GM18873 (cell line): ENCODE measurements around the gene PLEK.
"Not testable (repeated sequence)": the region's sequence is repeated elsewhere in the genome, so short reads cannot be mapped to it uniquely, and the experiment has no call there.

Experiments used
- ATAC-seq: cut with Tn5 transposase; IDR thresholded peaks from one replicate; pipeline ENCODE4 v1.9.1; 2021; ENCODE audit warnings: mild to moderate bottlenecking, moderate library complexity, moderate number of reproducible peaks; ENCODE audit not compliant: unreplicated experiment, low FRiP score

Gene PLEK, protein sequence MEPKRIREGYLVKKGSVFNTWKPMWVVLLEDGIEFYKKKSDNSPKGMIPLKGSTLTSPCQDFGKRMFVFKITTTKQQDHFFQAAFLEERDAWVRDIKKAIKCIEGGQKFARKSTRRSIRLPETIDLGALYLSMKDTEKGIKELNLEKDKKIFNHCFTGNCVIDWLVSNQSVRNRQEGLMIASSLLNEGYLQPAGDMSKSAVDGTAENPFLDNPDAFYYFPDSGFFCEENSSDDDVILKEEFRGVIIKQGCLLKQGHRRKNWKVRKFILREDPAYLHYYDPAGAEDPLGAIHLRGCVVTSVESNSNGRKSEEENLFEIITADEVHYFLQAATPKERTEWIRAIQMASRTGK

DNA sequence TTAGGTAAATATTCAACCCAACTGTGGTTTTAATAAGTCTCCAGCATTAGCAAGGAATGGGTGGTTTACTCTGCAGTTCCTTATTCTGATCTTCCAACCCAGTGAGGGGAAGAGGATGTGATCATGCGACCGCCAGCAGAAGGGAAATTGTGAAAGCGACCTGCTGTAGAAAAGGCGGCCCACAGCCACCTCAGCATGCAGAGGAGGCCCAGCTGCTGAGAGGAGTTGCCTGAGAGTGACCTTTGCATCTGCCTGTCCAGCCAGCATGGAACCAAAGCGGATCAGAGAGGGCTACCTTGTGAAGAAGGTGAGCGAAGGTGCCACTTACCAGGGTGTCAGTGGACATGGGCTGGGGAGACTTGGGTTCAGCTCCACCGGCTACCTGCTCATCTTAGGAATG is at the start of gene PLEK:
PLEK (plus strand) TSS at position 196 of the 400 bp plus-strand sequence; CDS start at position 266, 70 bp downstream.
- ATAC-seq = peak; percentile 60

DNA sequence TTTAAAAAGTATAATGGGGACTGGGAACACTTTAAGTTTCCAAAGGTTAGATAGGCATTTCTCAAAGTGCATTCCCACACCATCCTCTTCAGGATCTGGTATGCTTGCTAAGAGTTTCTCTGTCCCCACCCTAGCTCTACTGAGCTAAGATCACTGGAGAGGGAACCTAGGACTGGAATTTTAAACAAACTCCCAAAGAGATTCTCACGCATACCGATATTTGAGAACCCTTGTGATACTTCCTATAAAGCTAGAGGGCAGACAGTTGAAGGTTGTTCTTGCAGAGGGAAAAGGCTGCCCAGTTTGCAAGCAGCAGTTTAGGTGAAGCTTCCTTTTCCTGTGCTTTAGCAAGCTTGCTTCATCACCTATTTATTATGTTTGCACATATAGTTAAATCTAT is 49.0 kb upstream of the PLEK start:
- no peak for ATAC-seq

DNA sequence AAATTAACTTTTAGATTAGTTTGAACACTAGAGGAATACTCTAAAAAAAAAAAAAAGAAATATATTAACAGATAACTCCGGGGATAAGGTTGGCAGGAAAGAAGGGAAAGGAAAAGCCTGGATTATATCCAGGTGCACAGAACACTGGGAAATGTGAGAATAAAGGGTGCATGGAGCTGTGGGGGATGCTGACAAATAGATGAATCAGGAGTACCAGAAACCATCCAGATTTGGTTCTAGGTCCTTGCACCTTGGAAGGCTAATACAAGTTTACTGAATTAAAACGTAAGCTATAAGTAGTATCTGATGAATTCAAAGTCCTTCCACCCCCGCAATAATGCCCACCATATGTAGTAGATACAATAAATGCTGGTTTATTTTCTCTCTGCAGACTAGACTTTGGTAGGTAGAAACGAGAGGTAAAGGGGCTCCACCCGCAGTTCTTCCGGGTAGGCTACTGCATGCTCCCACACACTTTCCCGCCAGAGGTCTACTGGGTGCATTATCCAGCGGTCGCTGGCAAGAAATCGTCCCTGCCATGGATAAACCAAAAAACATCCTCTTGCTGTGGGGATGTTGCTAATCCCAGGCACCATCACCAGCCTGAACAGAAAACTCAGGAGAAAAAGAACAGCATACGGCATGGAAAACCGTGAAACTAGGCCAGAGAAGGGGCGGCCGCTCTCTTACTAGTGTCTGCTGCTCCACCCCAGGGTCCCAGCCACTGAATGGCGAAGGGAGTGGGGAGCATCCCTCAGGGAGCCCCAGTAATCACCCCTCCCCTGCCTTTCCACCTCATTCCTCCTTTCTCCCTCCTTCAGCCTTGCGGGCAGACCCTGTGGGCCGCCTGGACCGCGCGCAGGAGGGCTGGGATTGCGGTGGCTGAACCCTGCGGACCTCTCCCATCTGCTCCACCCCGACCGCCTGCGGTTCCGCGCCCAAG is 46.8 kb upstream of the PLEK start:
- ATAC-seq = no peak

DNA sequence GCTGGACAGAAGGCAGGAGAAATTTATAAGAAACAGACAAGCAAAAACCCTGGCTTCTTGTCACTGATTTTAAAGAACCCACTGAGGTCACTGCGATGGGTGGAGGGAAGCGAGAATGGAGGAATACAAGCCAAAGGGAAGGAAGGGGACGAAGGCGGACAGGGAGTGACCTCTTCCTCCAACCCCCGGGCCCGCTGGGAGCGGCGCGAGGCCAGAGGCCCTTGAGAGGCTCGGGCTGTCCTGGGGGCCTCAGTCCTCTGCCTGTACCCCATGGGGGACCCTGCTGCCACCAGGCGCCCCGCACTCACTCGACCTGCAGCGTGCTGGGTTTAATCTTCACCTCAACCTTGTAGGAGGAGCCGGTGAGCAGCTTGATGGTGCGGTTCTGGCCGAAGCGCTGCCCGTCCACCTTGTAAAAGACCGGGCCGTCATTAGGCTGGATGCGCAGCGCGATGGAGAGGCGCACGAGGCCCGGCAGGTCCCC is 46.1 kb upstream of the PLEK start:
- no peak for ATAC-seq

DNA sequence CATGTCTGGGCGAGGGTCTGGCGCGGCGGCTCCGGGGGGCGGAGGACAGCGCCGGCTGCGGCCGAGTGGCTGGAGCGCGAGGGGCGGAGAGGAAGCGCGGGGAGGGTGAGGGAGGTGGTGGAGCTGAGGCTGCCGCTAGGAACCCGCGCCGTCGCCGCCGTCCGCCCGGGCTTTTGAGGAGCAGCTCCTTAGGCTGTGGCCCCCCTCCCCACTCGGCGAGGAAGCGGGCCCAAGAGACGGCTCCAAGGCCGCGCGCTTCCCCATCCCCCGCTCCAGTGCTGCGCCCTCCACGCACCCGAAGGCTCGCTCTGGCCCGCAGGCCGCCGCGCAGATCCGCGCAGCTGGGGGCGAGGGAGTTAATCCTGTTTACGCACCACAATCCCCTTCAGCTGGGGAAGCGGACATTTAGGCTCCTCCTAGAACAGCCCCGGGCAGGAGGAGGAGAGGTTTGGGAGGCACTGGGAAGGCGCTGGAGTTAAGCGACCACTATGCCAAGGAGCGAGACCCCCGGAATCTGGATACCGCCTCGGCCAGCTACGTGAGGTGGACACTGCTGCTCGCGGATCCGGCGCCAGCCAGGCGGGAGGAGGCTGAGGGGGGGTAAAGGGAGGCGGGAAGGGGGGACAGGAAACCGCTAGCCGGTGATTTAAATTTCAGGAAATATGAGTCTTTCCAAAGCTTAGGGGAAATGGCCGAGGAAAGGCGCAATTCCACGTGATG is 45.5 kb upstream of the PLEK start, which contains the start of gene CNRIP1:
CNRIP1 (minus strand) TSS at position 552 of the 720 bp plus-strand sequence; CDS start at position 3, 549 bp downstream.
- no peak for ATAC-seq

DNA sequence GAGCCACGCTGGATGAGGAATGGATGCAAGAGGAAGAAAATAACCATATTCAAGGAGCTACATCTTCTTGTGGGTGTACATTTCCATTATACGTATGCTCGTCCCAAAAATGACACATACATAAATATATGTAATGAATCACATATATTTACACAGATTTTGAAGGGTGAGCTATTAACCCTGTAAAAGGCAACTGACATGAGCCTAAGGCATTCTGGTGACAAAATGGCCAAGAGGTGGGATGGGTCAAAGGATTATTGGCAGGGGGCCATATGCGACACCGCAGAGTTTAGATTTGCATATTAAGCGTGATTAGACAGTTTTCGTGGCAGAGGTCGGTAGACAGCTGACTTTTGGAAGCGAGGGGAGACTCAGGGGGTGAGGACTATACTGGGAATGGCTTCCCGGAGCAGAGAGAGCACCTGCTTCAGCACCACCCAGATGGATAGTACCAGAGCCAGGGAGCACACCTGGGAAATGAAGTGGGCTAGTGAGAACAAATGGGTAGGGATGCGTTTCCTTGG is 44.9 kb upstream of the PLEK start:
- ATAC-seq = no peak

DNA sequence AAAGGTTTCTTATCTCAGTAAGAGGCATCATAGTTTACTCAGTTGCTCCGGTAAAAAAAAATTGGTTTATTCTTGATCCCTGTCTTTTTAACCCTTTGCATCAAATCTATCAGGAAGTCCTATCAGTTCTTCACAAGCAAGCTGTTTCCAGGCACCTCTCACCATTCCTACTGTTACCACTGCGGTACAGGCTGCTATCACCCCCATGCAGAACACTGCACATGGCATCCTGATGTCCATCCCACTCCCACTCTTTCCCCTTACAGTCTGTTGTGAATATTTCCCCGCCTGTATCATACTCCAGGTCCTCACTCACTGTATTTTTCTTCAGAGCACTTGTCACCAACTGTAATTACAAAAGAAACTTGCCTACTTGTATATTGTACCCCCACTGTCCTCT is 40.0 kb upstream of the PLEK start:
- no peak for ATAC-seq

DNA sequence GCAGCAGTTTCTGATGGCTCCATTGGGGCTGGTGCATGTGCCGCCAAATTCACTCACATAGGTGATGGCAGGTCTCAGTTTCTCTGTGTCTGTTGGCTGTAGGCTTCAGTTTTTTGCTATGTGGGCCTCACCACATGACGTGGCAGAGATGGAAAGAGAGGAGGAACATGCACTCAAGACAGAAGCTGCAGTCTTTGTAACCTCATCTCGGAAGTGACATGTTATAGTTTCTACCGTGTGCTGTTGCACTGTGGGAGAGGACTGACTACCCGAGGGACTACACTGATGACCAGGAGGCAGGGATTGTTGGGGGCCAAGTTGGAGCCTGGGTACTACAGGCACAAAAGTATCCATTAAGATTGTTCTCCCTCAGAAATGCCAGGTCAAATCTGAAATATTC is 36.2 kb upstream of the PLEK start:
- no peak for ATAC-seq

DNA sequence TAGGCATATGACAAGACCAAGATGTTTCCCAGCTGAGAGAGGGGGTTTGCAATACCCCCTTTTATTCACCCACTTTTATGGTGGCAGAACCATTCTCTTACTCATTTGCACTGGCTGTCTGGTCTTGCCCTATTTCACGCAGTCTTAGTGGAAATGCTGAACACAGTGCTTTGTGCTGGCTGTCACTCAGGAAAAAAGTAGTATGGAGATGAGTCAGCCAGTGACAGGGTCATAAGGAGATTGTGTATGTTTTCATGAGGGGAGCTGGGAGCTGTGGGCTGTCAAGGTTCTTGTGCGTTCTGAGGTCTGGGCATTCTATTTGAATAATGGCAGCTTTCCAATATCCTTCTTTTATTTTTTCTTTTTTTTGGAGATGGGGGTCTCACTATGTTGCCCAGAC is 34.4 kb upstream of the PLEK start:
- no peak for ATAC-seq

DNA sequence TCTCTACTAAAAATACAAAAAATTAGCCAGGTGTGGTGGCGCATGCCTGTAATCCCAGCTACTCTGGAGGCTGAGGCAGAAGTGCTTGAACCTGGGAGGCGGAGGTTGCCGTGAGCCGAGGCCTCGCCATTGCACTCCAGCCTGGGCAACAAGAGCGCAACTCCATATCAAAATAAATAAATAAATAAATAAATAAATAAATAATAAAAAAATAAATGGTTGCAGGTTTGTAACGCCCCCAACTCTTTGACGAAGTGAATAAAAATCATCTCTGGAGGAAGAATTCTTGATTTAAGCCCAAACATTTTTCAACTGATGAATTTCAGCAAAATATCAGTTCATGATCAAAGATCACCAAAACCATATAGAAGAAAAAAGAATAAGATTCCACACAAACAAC is 32.1 kb upstream of the PLEK start:
- ATAC-seq = no peak

DNA sequence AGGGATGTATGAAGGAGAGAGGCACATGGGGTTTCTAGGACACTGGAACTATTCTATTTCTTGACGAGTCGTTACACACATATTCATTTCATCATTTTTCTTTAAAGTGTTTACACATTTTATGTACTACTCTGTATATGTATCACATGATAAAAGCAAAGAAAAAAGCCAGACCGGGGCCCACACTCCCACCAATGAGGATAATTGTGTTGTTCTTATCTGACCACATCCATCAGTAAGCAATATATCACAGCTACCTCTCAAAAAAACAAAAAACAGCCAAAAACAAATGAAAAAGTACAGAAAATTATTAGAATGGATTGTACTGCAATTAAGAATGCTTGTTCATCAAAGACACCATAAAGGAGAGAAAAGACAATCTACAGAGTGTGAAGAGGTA is 31.2 kb upstream of the PLEK start:
- ATAC-seq = no peak

DNA sequence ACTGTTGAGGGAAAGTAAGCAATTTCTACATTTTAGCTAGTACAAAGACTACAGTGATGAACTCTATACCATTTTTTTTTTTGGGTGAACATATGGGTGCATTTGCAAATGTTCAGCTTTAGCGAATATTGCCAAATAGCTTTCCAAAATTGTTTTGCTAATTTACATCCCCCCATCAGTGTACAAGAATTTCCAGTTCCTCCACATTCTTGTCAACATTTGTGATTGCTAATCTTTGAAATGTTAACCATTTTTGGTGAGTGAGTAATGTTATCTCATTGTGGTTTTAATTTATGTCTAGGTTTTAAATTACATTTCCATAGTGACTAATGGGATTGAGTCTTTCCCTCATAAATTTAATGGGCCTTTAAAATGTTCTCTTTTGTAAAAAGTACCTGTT is 28.9 kb upstream of the PLEK start:
- no peak for ATAC-seq

DNA sequence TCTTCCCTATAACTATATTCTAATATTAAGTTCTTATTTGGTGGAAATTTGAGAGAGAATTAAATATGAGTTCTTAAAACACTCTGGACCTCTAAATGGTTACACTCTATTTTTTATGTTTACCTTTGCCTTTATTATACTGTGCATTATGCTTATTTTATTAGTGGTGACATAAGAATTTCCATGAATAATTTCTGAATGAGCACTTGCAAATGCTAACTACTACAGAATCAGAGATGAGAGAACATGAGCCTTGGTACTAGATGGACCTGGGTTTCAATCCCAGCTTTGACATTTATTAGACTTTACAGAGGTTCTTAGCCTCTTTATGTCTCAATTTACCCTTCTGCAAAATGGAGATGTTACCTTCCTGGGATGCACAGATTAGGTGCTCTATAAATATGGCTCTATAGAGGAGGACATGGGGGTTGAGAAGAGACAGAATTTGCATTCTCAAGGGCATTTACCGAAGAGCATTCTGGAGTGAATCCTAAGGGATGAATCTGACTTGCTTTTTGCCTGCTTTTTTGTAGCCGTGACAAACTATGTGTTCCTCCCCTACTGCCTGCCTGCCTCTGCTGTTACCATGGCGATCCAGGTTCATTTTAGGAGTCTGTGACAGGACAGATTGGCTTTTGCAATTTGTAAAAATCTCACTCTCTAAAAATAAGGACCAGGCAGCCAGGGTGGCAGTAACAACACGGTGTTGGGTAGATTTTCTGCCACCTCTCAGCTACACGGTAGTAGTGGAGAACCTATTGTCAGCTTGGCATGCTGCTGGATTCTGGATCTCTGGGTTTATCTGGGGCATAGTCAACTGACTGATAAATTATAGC is 24.6 kb upstream of the PLEK start:
- ATAC-seq = no peak

DNA sequence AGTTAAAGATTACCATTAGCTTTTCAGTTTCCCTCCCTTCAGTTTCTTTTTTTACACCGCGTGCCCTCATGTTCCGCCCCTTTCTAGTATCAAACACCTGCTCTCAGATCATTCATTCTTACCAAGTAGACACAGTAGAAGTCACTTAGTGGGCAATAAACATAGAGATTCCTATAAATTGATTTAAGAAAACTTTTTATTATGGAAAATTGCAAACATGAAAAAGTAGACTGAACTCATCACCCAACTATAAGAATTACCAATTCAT is 24.1 kb upstream of the PLEK start:
- ATAC-seq = no peak

DNA sequence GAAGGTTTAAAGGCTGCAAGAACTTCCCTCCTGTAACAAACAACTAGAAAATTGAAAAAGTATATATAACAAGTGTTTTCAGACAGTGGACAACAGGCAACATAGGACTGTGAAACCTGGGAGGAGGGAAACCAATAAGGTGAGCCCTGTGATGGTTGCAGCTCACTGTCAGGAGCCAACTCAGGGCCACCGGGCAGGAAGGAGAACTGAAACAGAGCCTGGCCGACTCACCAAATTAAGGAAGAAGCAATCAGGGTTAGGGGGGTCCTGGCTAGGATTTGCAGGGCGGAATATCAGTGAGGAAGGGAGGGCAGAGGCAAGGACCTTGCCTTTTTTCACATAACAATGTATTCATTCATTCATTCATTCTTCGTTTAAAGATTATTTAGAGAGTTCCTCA is 23.5 kb upstream of the PLEK start:
- no peak for ATAC-seq

DNA sequence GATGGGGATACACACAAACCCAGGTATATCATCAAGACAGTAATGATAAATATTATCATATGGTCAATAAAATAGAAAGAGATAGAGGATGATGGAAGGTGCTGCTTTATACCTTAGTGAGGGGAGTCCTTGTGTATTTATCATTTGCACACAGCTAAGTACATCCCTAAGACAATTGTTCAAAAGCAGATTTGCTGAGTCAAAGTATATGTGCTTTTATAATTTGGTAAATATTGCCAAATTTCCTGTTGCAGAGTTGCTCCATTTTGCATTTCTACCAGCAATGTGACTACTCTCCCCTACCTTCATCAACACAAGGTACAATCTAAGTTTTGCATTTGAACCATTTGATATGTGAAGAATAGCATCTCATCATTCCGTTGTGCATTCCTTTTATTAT is 22.6 kb upstream of the PLEK start:
- no peak for ATAC-seq

DNA sequence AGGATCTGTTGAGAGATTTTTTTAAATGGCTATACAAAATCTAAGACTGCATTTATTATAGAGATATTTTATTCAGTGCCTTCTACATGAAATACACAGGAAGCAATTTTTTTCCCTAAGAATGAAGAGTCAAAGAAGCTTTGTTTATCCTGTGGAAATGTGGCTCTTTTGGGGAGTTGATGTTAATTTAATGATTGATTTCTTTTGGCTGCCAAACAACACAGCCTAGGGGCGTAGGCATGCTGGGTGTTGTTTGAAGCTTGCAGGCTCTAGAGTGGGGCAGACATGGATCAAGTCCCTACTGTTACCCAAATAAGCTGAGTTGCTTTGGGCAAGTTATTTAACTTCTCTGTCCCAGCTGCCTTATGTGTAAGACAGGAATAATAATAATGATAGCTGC is 21.1 kb upstream of the PLEK start:
- no peak for ATAC-seq

DNA sequence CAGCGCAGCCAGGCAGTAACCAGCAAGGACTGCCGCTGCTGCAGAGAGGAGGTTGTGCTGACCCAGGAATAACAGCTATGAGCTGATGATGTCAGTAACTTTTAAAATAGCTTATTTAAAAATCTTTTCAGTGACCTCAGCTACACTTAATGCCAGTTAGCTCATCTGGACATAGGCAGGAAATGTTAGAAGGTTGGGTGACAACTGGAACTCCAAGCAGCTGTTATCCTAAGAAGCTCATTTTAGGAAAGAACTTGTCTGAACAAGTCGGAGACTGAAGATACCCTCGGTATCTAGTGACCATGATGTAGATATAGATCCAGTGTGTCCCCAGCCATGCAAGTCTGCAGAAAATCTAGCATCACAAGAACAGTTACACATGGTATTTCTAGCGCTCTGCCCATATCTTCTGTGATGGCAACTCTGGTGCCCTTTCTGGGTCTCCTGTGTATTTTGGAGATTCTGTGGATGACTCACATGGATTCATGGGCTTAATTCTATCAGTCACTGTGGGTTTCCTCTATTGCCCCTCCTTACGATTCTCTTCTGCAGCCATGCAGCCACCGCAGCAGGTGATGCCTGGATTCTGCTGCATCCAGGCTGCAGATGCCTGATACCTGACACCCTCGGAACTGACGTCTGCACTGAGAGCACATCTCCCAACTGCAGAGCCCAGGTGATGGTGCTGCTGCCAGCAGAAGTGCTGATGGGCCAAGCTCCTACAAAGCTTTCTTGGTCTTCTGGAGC is 19.8 kb upstream of the PLEK start:
- no peak for ATAC-seq

DNA sequence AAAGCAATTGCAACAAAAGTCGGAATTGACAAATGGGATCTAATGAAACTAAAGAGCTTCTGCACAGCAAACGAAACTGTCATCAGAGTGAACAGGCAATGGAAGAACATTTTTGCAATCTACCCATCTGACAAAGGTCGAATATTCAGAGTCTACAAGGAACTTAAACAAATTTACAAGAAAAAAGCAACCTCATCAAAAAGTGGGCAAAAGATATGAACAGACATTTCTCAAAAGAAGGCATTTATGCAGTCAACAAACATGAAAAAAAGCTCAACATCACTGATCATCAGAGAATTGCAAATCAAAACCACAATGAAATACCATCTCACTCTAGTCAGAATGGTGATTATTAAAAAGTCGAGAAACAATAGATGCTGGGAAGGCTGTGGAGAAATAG is 16.0 kb upstream of the PLEK start:
- not testable (repeated sequence) for ATAC-seq
